WERI-Rb-1 (cell line): ENCODE data around the gene MED23.

Source experiments
- DNase-seq: peaks from one replicate; pipeline ENCODE4 v3.0.0-alpha.2; 2020
- H3K27ac ChIP-seq: fragments of 250-450 bp; sonication (Bioruptor Pico); 2 replicates; pipeline ENCODE4 v1.5.1; 2020; ENCODE audit warnings: mild to moderate bottlenecking, moderate library complexity
- H3K27me3 ChIP-seq: fragments of 250-450 bp; sonication (Bioruptor Pico); 2 replicates; pipeline ENCODE4 v1.5.1; 2021; ENCODE audit warnings: mild to moderate bottlenecking, low read depth, moderate library complexity; ENCODE audit not compliant: insufficient read depth, severe bottlenecking
- H3K36me3 ChIP-seq: fragments of 250-450 bp; sonication (Bioruptor Pico); 2 replicates; pipeline ENCODE4 v1.5.1; 2020; ENCODE audit warnings: mild to moderate bottlenecking, moderate library complexity
- H3K4me3 ChIP-seq: 2 replicates; pipeline ENCODE4 v1.5.1; 2011; ENCODE audit warnings: low read depth, mild to moderate bottlenecking, control low read depth, low read length
- H3K9me3 ChIP-seq: fragments of 250-450 bp; sonication (Bioruptor Pico); 2 replicates; pipeline ENCODE4 v1.5.1; 2021; ENCODE audit warnings: mild to moderate bottlenecking, moderate library complexity; ENCODE audit not compliant: severe bottlenecking
- CTCF ChIP-seq: IDR thresholded peaks from 2 replicates; pipeline ENCODE4 v1.5.1; 2011; ENCODE audit warnings: low read depth, mild to moderate bottlenecking, control low read depth, inconsistent platforms, low read length

Gene MED23

GRCh38 chr6:131575834-131576478 lies 52.1 kb downstream of the MED23 start:
- H3K4me3 ChIP-seq: no peak overlapping the region
- no peak for TF ChIP-seq CTCF
- H3K36me3 ChIP-seq: no peaks in the 10 kb centered on the region
- DNase-seq: no peak
- no peaks in the 10 kb centered on the region for H3K9me3 ChIP-seq
- no peak overlapping the region for H3K27ac ChIP-seq
- no peaks in the 10 kb centered on the region for H3K27me3 ChIP-seq

GRCh38 chr6:131574686-131575085 lies 53.4 kb downstream of the MED23 start:
- no peak for DNase-seq
- TF ChIP-seq CTCF: no peak
- no peaks in the 10 kb centered on the region for H3K36me3 ChIP-seq
- no peak overlapping the region for H3K27ac ChIP-seq
- H3K27me3 ChIP-seq: no peaks in the 10 kb centered on the region
- no peak overlapping the region for H3K4me3 ChIP-seq
- H3K9me3 ChIP-seq: no peaks in the 10 kb centered on the region

- Histone ChIP-seq H3K4me3 (no peak overlapping the region), H3K36me3 (no peaks in the 10 kb centered on the region), H3K27ac (no peak overlapping the region), H3K27me3 (no peaks in the 10 kb centered on the region), H3K9me3 (no peaks in the 10 kb centered on the region)
- no peak for TF ChIP-seq CTCF
- DNase-seq: no peak
Measured at GRCh38 chr6:131574133-131574532, 53.9 kb downstream of the MED23 start.

- no peak within 1 kb of the TSS for H3K4me3 ChIP-seq
- DNase-seq: no peak
- no peak within 1 kb of the TSS for H3K27ac ChIP-seq
- TF ChIP-seq CTCF: no peak
- no peaks in the 10 kb centered on the region for H3K27me3 ChIP-seq
- H3K9me3 ChIP-seq: no peaks in the 10 kb centered on the region
- no peaks in the 10 kb centered on the region for H3K36me3 ChIP-seq
Measured at GRCh38 chr6:131572686-131573415, 55.2 kb downstream of the MED23 start, which contains the start of gene ARG1. ARG1 (plus strand) TSS chr6:131573226; CDS start chr6:131573283, 57 bp downstream.

GRCh38 chr6:131568726-131569125 lies 59.3 kb downstream of the MED23 start:
- no peak for TF ChIP-seq CTCF
- H3K27ac ChIP-seq: no peak overlapping the region
- H3K9me3 ChIP-seq: no peaks in the 10 kb centered on the region
- no peak for DNase-seq
- H3K36me3 ChIP-seq: no peaks in the 10 kb centered on the region
- H3K27me3 ChIP-seq: no peaks in the 10 kb centered on the region
- no peak overlapping the region for H3K4me3 ChIP-seq
